HG02588 (cell line): Measurements from ENCODE around the gene CISD2.
"Not testable (repeated sequence)": the region's sequence is repeated elsewhere in the genome, so short reads cannot be mapped to it uniquely, and the experiment has no call there.

Experiments
- ATAC-seq: cut with Tn5 transposase; IDR thresholded peaks from one replicate; pipeline ENCODE4 v1.9.1; 2021; ENCODE audit warnings: mild to moderate bottlenecking, moderate library complexity; ENCODE audit not compliant: unreplicated experiment

Gene CISD2

DNA sequence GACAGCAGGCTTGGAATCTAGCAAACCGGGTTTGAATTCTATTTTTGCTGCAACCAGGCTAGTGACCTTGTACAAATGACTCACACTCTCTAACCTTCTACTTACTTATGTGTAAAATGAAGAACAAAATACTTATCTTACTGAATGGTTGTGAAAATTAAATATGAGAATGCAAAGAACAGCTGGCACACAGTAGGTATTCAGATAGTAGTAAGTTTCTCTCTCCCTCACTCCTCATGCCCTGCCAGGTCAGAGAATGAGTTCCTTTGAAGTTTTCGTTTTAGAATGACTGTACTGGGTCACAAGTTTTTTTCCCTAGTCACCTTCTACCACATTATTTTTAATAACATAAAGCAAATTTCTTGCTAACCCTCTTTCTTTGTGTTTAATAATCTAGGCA, 33.0 kb downstream of the CISD2 start:
- no peak for ATAC-seq

DNA sequence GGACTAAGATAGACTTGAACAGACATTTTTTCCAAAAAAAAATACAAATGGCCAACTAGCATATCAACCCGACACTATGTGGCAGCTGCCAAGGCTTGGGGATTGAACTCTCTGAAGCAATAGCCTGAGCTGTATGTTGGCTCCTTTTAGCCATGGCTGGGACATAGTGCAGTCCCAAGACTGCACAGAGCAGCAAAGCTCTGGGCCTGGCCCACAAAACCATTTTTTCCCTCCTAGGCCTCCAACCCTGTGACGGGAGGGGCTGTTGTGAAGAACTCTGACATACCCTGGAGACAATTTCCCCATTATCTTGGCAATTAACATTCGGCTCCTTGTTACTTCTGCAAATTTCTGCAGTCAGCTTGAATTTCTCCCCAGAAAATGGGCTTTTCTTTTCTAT, 50.1 kb downstream of the CISD2 start:
- ATAC-seq, result no peak

- not testable (repeated sequence) for ATAC-seq
Observed at GRCh38 chr4:102919697-102920096, 50.9 kb downstream of the CISD2 start.

DNA sequence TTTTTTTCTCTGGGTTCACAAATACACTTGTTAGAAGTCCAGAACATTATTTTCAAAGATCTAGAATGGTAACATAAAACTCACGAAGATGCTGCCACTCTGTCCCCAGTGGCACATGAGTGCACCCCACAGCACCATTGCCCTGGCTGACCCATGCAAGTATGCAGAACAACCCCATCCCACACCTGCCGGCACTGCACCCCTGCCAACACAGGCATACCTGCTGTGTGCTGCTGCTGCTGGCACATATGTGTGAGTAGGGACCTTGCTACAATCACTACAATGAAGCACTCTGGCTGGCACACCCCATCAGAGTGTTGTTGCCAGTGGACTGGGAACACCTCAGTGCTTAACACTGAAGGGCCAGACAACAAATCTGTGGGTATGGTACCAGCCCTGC, 66.9 kb downstream of the CISD2 start:
- ATAC-seq, result no peak

GRCh38 chr4:102938063-102938462, 69.3 kb downstream of the CISD2 start:
- ATAC-seq, result not testable (repeated sequence)
